ENCODE measurements around the gene TRAK1.

DNA sequence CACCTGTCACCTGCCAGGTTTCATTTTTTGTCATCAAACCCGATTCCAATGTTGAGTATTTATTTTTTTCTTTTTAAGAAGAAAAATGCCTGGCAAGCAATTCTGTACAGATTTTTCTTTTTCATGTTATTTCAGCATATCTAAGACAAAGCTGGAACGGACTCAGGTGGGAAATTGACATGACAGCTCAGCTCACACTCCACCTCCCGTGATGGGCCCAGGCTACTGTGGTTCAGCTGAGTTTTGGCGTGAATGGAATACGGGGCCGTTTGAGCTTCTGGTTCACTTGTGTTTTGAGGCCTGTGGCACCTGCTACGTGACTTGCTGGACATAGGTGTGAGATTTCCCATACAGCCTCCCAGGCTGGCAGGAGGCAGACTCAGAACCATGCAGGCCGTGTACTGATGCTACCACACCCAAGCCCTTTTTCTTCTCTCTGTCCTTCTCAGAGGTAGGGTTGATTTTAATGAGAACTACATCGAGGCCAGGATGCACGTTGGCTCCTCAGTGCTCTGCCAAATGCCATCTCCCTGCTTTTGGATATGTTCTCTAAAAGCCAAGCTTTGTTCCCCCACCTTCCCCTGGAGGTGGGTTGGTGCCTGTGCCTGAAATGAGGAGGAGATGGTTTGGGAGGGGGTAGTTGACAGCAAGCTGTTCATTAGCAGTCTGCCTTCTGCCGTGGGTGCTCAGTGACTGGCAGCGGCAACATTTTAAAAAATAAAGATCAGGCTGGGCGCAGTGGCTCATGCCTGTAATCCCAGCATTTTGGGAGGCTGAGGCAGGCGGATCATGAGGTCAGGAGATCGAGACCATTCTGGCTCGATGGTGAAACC is 48.7 kb downstream of the TRAK1 start:
- TF ChIP-seq GATA2 (IDR thresholded peaks at IDR 0.05; ENCODE audit: low read depth, low read length) (no peak), GATA3 (IDR thresholded peaks at IDR 0.05; ENCODE audit: low read depth, low read length) (no peak)

All from SH-SY5Y (cell line).